MM.1S (cell line): ENCODE results near the gene PRAMEF5.
"Not testable (repeated sequence)": the region's sequence is repeated elsewhere in the genome, so short reads cannot be mapped to it uniquely, and the experiment has no call there.

Experiments used
- DNase-seq: peaks from one replicate; pipeline ENCODE4 v3.0.0-alpha.2; 2015
- H2AFZ ChIP-seq: fragments of 300-600 bp; sonication (generic); 2 replicates; pipeline ENCODE4 v1.6.0; 2016; ENCODE audit warnings: antibody characterized with exemption, low read length
- H3F3A ChIP-seq: fragments of 300-600 bp; sonication (generic); 2 replicates; pipeline ENCODE4 v1.6.1; 2016; ENCODE audit warnings: mild to moderate bottlenecking, antibody characterized with exemption, low read length, moderate library complexity, mixed read lengths; ENCODE audit not compliant: insufficient read depth
- H3K27ac ChIP-seq: fragments of 300-600 bp; sonication (generic); 2 replicates; pipeline ENCODE4 v1.5.1; 2016; ENCODE audit warnings: mild to moderate bottlenecking, low read length
- H3K27me3 ChIP-seq: fragments of 300-600 bp; sonication (generic); replicated peaks from 2 replicates; pipeline ENCODE4 v1.6.0; 2016; ENCODE audit warnings: low read length; ENCODE audit not compliant: insufficient read depth
- H3K36me3 ChIP-seq: fragments of 300-600 bp; sonication (generic); replicated peaks from 2 replicates; pipeline ENCODE4 v1.6.1; 2016; ENCODE audit warnings: mild to moderate bottlenecking, low read length, mixed read lengths; ENCODE audit not compliant: insufficient read depth
- H3K4me1 ChIP-seq: fragments of 300-600 bp; sonication (generic); 2 replicates; pipeline ENCODE4 v1.6.1; 2016; ENCODE audit warnings: low read length, mixed read lengths
- H3K4me2 ChIP-seq: fragments of 300-600 bp; sonication (generic); 2 replicates; pipeline ENCODE4 v1.6.0; 2016; ENCODE audit warnings: low read depth, low read length
- H3K4me3 ChIP-seq: fragments of 300-600 bp; sonication (generic); 2 replicates; pipeline ENCODE4 v1.5.1; 2016; ENCODE audit warnings: low read length, mixed read lengths
- H3K79me2 ChIP-seq: fragments of 300-600 bp; sonication (generic); 2 replicates; pipeline ENCODE4 v1.6.1; 2016; ENCODE audit warnings: mixed run types, low read length, mixed read lengths
- H3K9ac ChIP-seq: fragments of 300-600 bp; sonication (generic); 2 replicates; pipeline ENCODE4 v1.6.1; 2016; ENCODE audit warnings: low read length, mixed read lengths
- H3K9me2 ChIP-seq: fragments of 300-600 bp; sonication (generic); replicated peaks from 2 replicates; pipeline ENCODE4 v1.6.1; 2016; ENCODE audit warnings: mild to moderate bottlenecking, low read length, mixed read lengths; ENCODE audit not compliant: insufficient read depth
- H3K9me3 ChIP-seq: fragments of 300-600 bp; sonication (generic); replicated peaks from 2 replicates; pipeline ENCODE4 v1.6.1; 2016; ENCODE audit warnings: mild to moderate bottlenecking, low read length, mixed read lengths; ENCODE audit not compliant: insufficient read depth
- H4K20me1 ChIP-seq: fragments of 300-600 bp; sonication (generic); 2 replicates; pipeline ENCODE4 v1.6.1; 2016; ENCODE audit warnings: mild to moderate bottlenecking, low read length, moderate library complexity, mixed read lengths; ENCODE audit not compliant: insufficient read depth
- EZH2 ChIP-seq: fragments of 300-600 bp; sonication (generic); optimal IDR thresholded peaks from 2 replicates; pipeline ENCODE3; 2017; ENCODE audit warnings: low read depth, mild to moderate bottlenecking, antibody characterized with exemption, low read length, mixed read lengths
- EZH2phosphoT487 ChIP-seq: fragments of 300-600 bp; sonication (generic); IDR thresholded peaks from 2 replicates; pipeline ENCODE4 v1.6.1; 2018; ENCODE audit warnings: antibody characterized with exemption, low read length
- TF ChIP-seq, protein P1 (sequence below): fragments of 300-600 bp; sonication (generic); IDR thresholded peaks from 2 replicates; pipeline ENCODE4 v1.5.1; 2016; ENCODE audit warnings: antibody characterized with exemption, low read length, mixed read lengths

PRAMEF5 gene

DNA sequence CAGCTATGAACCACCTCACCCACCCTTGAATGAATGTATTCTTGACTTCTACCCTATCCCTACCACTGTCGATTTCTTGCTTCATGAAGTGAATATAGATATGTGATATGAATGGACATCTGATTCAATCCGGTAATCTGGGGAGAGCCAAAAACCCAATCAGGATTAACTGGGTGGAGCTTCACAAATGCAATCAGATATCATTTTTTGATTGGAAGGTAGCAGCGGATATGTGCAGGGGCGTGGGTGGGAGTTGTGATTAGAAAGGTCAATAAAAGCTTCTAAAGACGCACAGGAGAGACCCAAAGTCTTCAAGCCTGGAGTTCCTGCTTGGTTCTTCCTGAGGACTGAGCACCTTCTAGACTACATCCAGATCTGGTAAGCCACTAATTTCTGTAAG is at the start of gene PRAMEF5:
Gene PRAMEF5, plus strand, starts transcription at position 301 of the 400 bp plus-strand sequence. CDS start 5,071 bp downstream, outside the sequence.
- H3K4me1 ChIP-seq, H3F3A ChIP-seq, H3K79me2 ChIP-seq, H3K9me2 ChIP-seq, H3K27me3 ChIP-seq, DNase-seq, H2AFZ ChIP-seq, H3K9me3 ChIP-seq, H3K4me2 ChIP-seq, H3K27ac ChIP-seq, H3K4me3 ChIP-seq, H3K36me3 ChIP-seq, H4K20me1 ChIP-seq, H3K9ac ChIP-seq: not testable (repeated sequence)

DNA sequence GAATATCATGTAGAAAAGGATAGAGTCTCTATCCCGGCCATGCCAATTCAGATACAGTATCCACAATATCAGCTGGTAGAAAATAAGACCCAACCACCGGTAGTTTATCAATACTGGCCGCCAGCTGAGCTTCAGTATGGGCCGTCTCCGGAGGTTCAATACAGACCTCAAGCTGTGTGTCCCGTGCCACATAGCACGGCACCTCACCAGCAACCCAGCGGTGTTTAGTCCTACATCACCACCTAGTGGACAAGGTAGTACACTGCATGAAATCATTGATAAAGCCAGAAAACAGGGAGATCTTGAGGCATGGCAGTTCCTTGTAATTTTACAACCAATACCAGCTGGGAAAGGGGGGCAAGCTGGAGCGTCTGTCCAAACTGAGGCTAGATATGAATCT is 45.3 kb upstream of the PRAMEF5 start:
- H3K4me2 ChIP-seq, H3K79me2 ChIP-seq, H2AFZ ChIP-seq, H3K27ac ChIP-seq, H3K9me2 ChIP-seq, H3K9me3 ChIP-seq, H3K4me1 ChIP-seq, H3K4me3 ChIP-seq, H3K9ac ChIP-seq, H3K36me3 ChIP-seq, DNase-seq, H4K20me1 ChIP-seq, H3K27me3 ChIP-seq, H3F3A ChIP-seq: not testable (repeated sequence)

DNA sequence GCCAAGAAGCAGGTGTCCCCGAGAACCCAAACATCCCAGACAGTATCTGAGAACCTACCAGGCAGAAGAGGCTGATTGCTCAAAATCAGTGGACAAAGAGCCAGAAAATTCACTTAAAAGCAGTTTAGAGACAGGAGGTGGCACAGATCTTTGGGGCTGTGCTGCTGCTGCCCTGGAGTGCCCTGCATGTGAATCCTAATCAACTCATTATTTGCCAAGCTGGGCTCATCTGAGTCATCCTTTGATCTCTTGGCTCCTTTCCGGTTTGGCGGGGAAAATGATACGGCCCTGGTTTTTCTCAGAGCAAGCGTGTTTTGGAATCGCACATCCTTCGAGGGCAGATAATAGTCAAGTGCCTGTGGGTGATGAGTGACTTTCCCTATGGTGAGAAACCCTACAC is 37.4 kb upstream of the PRAMEF5 start:
- H2AFZ ChIP-seq, DNase-seq, H3K9me3 ChIP-seq, H3K4me3 ChIP-seq, H3K4me2 ChIP-seq, H3K9me2 ChIP-seq, H3K79me2 ChIP-seq, H4K20me1 ChIP-seq, H3K27me3 ChIP-seq, H3K9ac ChIP-seq, H3K36me3 ChIP-seq, H3K27ac ChIP-seq, H3K4me1 ChIP-seq, H3F3A ChIP-seq: not testable (repeated sequence)

DNA sequence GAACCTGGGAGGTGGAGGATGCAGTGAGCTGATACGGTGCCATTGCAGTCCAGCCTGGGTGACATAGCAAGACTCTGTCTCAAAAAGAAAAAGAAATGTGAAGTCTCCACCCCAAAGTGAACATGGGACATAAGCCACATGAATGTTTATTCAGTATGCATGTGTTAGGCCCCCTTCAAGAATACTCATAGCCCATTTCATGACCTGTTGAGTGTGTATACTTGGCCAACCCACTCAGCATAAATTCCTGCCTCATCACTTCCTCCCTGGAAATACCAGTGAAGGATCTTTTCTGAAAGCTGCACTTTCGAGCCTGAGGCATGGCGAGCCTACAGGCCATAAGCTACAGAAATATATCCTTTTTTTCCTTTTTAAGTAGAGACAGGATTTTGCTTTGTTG is 34.8 kb upstream of the PRAMEF5 start:
- H4K20me1 ChIP-seq, H2AFZ ChIP-seq, H3K36me3 ChIP-seq, H3F3A ChIP-seq, H3K27me3 ChIP-seq, H3K9me2 ChIP-seq, H3K4me3 ChIP-seq, H3K79me2 ChIP-seq, DNase-seq, H3K9me3 ChIP-seq, H3K9ac ChIP-seq, H3K4me2 ChIP-seq, H3K4me1 ChIP-seq, H3K27ac ChIP-seq: not testable (repeated sequence)

- not testable (repeated sequence) for H3K79me2 ChIP-seq, H3K4me3 ChIP-seq, H3K27ac ChIP-seq, H3K36me3 ChIP-seq, H3K9ac ChIP-seq, H3K9me3 ChIP-seq, H2AFZ ChIP-seq, H3K9me2 ChIP-seq, H3K27me3 ChIP-seq, H4K20me1 ChIP-seq, DNase-seq, H3K4me2 ChIP-seq, H3F3A ChIP-seq, H3K4me1 ChIP-seq
Observed at GRCh38 chr1:13222788-13223187, 31.2 kb upstream of the PRAMEF5 start.

- no peaks in the 10 kb centered on the region for H3K36me3 ChIP-seq
- no peaks in the 10 kb centered on the region for H3K27me3 ChIP-seq
- no peak overlapping the region for H2AFZ ChIP-seq
- no peaks in the 10 kb centered on the region for H4K20me1 ChIP-seq
- no peak overlapping the region for H3K27ac ChIP-seq
- no peak overlapping the region for H3K4me2 ChIP-seq
- TF ChIP-seq, protein P1, sequence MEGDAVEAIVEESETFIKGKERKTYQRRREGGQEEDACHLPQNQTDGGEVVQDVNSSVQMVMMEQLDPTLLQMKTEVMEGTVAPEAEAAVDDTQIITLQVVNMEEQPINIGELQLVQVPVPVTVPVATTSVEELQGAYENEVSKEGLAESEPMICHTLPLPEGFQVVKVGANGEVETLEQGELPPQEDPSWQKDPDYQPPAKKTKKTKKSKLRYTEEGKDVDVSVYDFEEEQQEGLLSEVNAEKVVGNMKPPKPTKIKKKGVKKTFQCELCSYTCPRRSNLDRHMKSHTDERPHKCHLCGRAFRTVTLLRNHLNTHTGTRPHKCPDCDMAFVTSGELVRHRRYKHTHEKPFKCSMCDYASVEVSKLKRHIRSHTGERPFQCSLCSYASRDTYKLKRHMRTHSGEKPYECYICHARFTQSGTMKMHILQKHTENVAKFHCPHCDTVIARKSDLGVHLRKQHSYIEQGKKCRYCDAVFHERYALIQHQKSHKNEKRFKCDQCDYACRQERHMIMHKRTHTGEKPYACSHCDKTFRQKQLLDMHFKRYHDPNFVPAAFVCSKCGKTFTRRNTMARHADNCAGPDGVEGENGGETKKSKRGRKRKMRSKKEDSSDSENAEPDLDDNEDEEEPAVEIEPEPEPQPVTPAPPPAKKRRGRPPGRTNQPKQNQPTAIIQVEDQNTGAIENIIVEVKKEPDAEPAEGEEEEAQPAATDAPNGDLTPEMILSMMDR = no peak
- TF ChIP-seq EZH2 (no peak), EZH2phosphoT487 (no peak)
- no peaks in the 10 kb centered on the region for H3K4me1 ChIP-seq
- H3K9me2 ChIP-seq = no peaks in the 10 kb centered on the region
- H3K4me3 ChIP-seq = no peak overlapping the region
- no peaks in the 10 kb centered on the region for H3K79me2 ChIP-seq
- H3F3A ChIP-seq = no peaks in the 10 kb centered on the region
- no peaks in the 10 kb centered on the region for H3K9me3 ChIP-seq
- H3K9ac ChIP-seq = no peak overlapping the region
- no peak for DNase-seq
Observed at GRCh38 chr1:13224480-13225060, 29.4 kb upstream of the PRAMEF5 start.

- not testable (repeated sequence) for H3F3A ChIP-seq, H3K9me3 ChIP-seq, H3K4me3 ChIP-seq, DNase-seq, H3K27me3 ChIP-seq, H4K20me1 ChIP-seq, H3K36me3 ChIP-seq, H3K4me1 ChIP-seq, H3K9me2 ChIP-seq, H2AFZ ChIP-seq, H3K79me2 ChIP-seq, H3K4me2 ChIP-seq, H3K27ac ChIP-seq, H3K9ac ChIP-seq
Observed at GRCh38 chr1:13225675-13226204, 28.3 kb upstream of the PRAMEF5 start, which contains the start of gene PRAMEF18. PRAMEF18 (minus strand) TSS chr1:13226154; CDS start chr1:13226106, 48 bp downstream.
